ENCODE measurements around the gene CHST15.

DNA sequence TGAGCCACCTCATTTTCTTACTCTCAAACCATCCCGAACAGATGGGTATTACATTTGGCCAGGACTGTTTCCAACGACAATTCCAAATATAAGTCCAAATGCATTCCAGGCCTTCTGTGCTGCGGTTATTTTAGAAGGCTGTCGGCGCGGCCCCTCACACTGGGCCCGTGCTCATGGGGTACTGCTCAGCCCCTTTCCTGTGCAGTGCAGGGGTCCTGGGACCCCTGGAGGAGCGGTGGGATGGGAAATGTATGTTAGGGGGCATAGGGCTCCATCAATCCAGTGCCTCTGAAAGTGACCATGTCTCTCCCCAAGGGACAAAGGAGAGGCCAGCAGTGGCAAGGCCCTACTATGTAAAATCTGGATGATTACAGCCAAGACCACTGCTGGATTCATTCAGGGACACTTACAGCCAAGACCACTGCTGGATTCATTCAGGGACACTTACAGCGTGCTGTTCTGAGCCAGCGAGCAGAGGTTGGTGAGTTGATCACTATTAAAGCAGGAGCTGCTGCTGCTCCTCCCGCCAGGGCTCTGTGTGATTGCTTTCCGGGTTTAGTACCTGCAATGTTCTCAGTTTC is 66.3 kb downstream of the CHST15 start:
- TF ChIP-seq POLR2A (IDR thresholded peaks at IDR 0.05; ENCODE audit: low read depth, low read length) (no peak), TAF1 (IDR thresholded peaks at IDR 0.05; ENCODE audit: low read depth, low read length) (no peak), POLR2AphosphoS5 (IDR thresholded peaks at IDR 0.05; ENCODE audit: low read depth, low read length) (no peak), SPI1 (IDR thresholded peaks at IDR 0.05; ENCODE audit: low read depth, low read length) (no peak)

Data from GM12891 (cell line).